Gastroesophageal sphincter (tissue), 4 donors: ENCODE measurements around the gene FAM184A. TPM values are rescaled to one million over a fixed set of nuclear protein-coding genes. Genes with fewer than 3 reads are reported as not detected.

Experiments used
- ATAC-seq: fragments of 150-250 bp; one replicate; pipeline ENCODE4 v1.9.1; 2016; ENCODE audit warnings: mild to moderate bottlenecking, moderate library complexity
- H3K27ac ChIP-seq, 4 donors: fragments of 200-600 bp; sonication (generic) in 3 of 4; 1 replicate in 3 of 4; 2 replicates in 1 of 4; pipeline ENCODE4 v1.5.1; 2016 to 2019
- H3K27me3 ChIP-seq: fragments of 200-600 bp; sonication (generic); one replicate; pipeline ENCODE4 v1.5.1; 2019
- H3K36me3 ChIP-seq, 2 donors: fragments of 200-600 bp; sonication (generic); one replicate each; pipeline ENCODE4 v1.5.1; 2019; ENCODE audit warnings: control low read depth in 1 of 2
- H3K4me1 ChIP-seq, 3 donors: fragments of 200-600 bp; sonication (generic); 1 replicate in 2 of 3; 2 replicates in 1 of 3; pipeline ENCODE4 v1.5.1; 2016 to 2019; ENCODE audit warnings: control low read depth in 2 of 3
- H3K4me3 ChIP-seq, 2 donors: fragments of 200-600 bp; sonication (generic); one replicate each; pipeline ENCODE4 v1.5.1; 2019; ENCODE audit warnings: mild to moderate bottlenecking in 1 of 2, moderate library complexity in 1 of 2
- H3K9me3 ChIP-seq, 3 donors: fragments of 200-600 bp; sonication (generic); one replicate each; pipeline ENCODE4 v1.5.1; 2017 to 2019; ENCODE audit warnings: control low read depth in 2 of 3
- CTCF ChIP-seq, 4 experiments: fragments of 200-600 bp in 2 of 4; fragments of 450-650 bp in 2 of 4; sonication (generic) in 1 of 4; IDR thresholded peaks; one replicate each; pipeline ENCODE4 v1.5.1; 2017 to 2019; ENCODE audit warnings: antibody characterized with exemption in 4 of 4, mild to moderate bottlenecking in 2 of 4, moderate library complexity in 2 of 4
- EP300 ChIP-seq: sonication (generic); formaldehyde crosslinking; IDR thresholded peaks from one replicate; pipeline ENCODE4 v1.6.1; 2017; ENCODE audit warnings: antibody characterized with exemption, mild to moderate bottlenecking
- POLR2A ChIP-seq, 2 donors: fragments of 450-650 bp; IDR thresholded peaks; one replicate each; pipeline ENCODE4 v1.6.1; 2017; ENCODE audit warnings: antibody characterized with exemption in 2 of 2, mild to moderate bottlenecking in 2 of 2, moderate library complexity in 1 of 2
- POLR2AphosphoS5 ChIP-seq: sonication (generic); formaldehyde crosslinking; IDR thresholded peaks from one replicate; pipeline ENCODE4 v1.6.1; 2017; ENCODE audit warnings: antibody characterized with exemption
- WGBS, 2 donors: methylation state at CpG; one replicate each; pipeline ENCODE4 v1.1.5; 2018; ENCODE audit warnings: low coverage in 1 of 2; 5-methylcytosine and 5-hydroxymethylcytosine counted together
- total RNA-seq, 4 donors: library from RNA; depleted of rRNA; stranded (reverse); fragments of >200 nt; gene quantifications; one replicate each; pipeline ENCODE4 v1.1.0, GENCODE V29; 2016

The FAM184A gene
- total RNA-seq, 4 donors from 2014 or later: 7.5 to 25.5 (median 10.3) TPM

- TF ChIP-seq POLR2A (IDR thresholded peaks at IDR 0.05) (no peak), CTCF (IDR thresholded peaks at IDR 0.05) (no peak), POLR2AphosphoS5 (no peak), EP300 (no peak)
- H3K36me3 ChIP-seq: no peaks in the 10 kb centered on the region
- H3K4me3 ChIP-seq: no peak overlapping the region
- no peak overlapping the region for H3K27ac ChIP-seq
- no peak for ATAC-seq
- H3K27me3 ChIP-seq: no peaks in the 10 kb centered on the region
- WGBS, 2 donors: 91 to 92% methylated on average over 2 of the region's 2 CpGs
- no peaks in the 10 kb centered on the region for H3K9me3 ChIP-seq
- peaks cover 0 to 24% (median 0%) of the 10 kb centered on the region in 3 donors for H3K4me1 ChIP-seq
These were observed 47.7 kb downstream of the FAM184A start for GRCh38 chr6:119030759-119031158.

GRCh38 chr6:119028091-119028490 lies 50.4 kb downstream of the FAM184A start:
- ATAC-seq: no peak
- H3K36me3 ChIP-seq: no peaks in the 10 kb centered on the region
- WGBS, 2 donors: 80 to 86% methylated on average over 1 of the region's 2 CpGs
- no peak for TF ChIP-seq EP300
- TF ChIP-seq CTCF (IDR thresholded peaks at IDR 0.05): no peak
- TF ChIP-seq POLR2AphosphoS5: no peak
- no peak for TF ChIP-seq POLR2A (IDR thresholded peaks at IDR 0.05)
- no peaks in the 10 kb centered on the region for H3K9me3 ChIP-seq
- no peaks in the 10 kb centered on the region for H3K27me3 ChIP-seq
- H3K4me1 ChIP-seq: peaks cover 0 to 9% (median 0%) of the 10 kb centered on the region in 3 donors
- no peak overlapping the region for H3K4me3 ChIP-seq
- no peak overlapping the region for H3K27ac ChIP-seq

- no peak for ATAC-seq
- H3K36me3 ChIP-seq: peaks cover 0 to 3% of the 10 kb centered on the region in 2 donors
- no peak overlapping the region for H3K4me3 ChIP-seq
- TF ChIP-seq POLR2AphosphoS5: no peak
- no peak for TF ChIP-seq EP300
- TF ChIP-seq POLR2A (IDR thresholded peaks at IDR 0.05): no peak
- no peak for TF ChIP-seq CTCF (IDR thresholded peaks at IDR 0.05)
- no peaks in the 10 kb centered on the region for H3K9me3 ChIP-seq
- H3K27ac ChIP-seq: no peak overlapping the region
- peaks cover 0 to 3% (median 0%) of the 10 kb centered on the region in 3 donors for H3K4me1 ChIP-seq
- WGBS, 2 donors: 69 to 100% methylated on average over 1 to 3 of the region's 3 CpGs
- no peaks in the 10 kb centered on the region for H3K27me3 ChIP-seq
These were observed 51.0 kb downstream of the FAM184A start for GRCh38 chr6:119027465-119027864.

- TF ChIP-seq EP300: no peak
- no peak for TF ChIP-seq POLR2AphosphoS5
- TF ChIP-seq CTCF (IDR thresholded peaks at IDR 0.05): no peak
- no peak for TF ChIP-seq POLR2A (IDR thresholded peaks at IDR 0.05)
- Histone ChIP-seq H3K4me3 (no peak overlapping the region), H3K27ac (no peak overlapping the region), H3K4me1 (no peaks in the 10 kb centered on the region), H3K36me3 (peaks cover 0 to 4% of the 10 kb centered on the region in 2 donors), H3K9me3 (no peaks in the 10 kb centered on the region), H3K27me3 (no peaks in the 10 kb centered on the region)
- 82 to 95% methylated on average over 2 to 3 of the region's 3 CpGs for WGBS, 2 donors
- ATAC-seq: no peak
These were observed 51.6 kb downstream of the FAM184A start for GRCh38 chr6:119026822-119027221.

- TF ChIP-seq POLR2AphosphoS5 (no peak), POLR2A (IDR thresholded peaks at IDR 0.05) (no peak), EP300 (no peak), CTCF (IDR thresholded peaks at IDR 0.05) (no peak)
- no peak overlapping the region for H3K4me3 ChIP-seq
- no peaks in the 10 kb centered on the region for H3K4me1 ChIP-seq
- H3K36me3 ChIP-seq: peaks cover 0 to 13% of the 10 kb centered on the region in 2 donors
- ATAC-seq: no peak
- no peak overlapping the region for H3K27ac ChIP-seq
- no peaks in the 10 kb centered on the region for H3K9me3 ChIP-seq
- no peaks in the 10 kb centered on the region for H3K27me3 ChIP-seq
- 81 to 100% methylated on average over 2 of the region's 2 CpGs for WGBS, 2 donors
These were observed 52.7 kb downstream of the FAM184A start for GRCh38 chr6:119025793-119026192.
